Measurements from ENCODE around the gene STXBP6. TPM values are rescaled to one million over a fixed set of nuclear protein-coding genes. Genes with fewer than 3 reads are reported as not detected.

STXBP6 gene
- total and polyA plus RNA-seq, 2 donors (not counting 3 experiments of a cell fraction or from before 2014, with no cell fraction given), result 0.06 TPM; not detected in 1

GRCh38 chr14:24815543-24815942 lies 234.4 kb downstream of the STXBP6 start:
- Histone ChIP-seq H3K9ac (replicated peaks; ENCODE audit: extremely low read depth, insufficient read depth, low read length) (no peak overlapping the region), H3K4me2 (ENCODE audit: insufficient read depth, low read length) (no peak overlapping the region), H2AFZ (ENCODE audit: low read depth, low read length) (no peak overlapping the region), H3K4me1 (ENCODE audit: control insufficient read depth, extremely low read depth, insufficient read depth, low read length) (no peaks in the 10 kb centered on the region), H3K27me3 (ENCODE audit: control insufficient read depth in 2 of 2, insufficient read depth in 2 of 2, low read length in 2 of 2) (no peaks in the 10 kb centered on the region), H3K4me3 (replicated peaks in 1 of 3; ENCODE audit: insufficient read depth in 1 of 3, low read depth in 1 of 3, low read length in 3 of 3) (no peak overlapping the region), H3K9me3 (replicated peaks; ENCODE audit: control insufficient read depth, insufficient read depth, low read length) (no peaks in the 10 kb centered on the region), H3K79me2 (ENCODE audit: control insufficient read depth, insufficient read depth, low read length) (no peaks in the 10 kb centered on the region), H3K9me1 (replicated peaks; ENCODE audit: control insufficient read depth, extremely low read depth, insufficient read depth, low read length) (no peaks in the 10 kb centered on the region), H3K36me3 (ENCODE audit: control insufficient read depth in 2 of 2, extremely low read depth in 1 of 2, insufficient read depth in 2 of 2, low read length in 2 of 2) (no peaks in the 10 kb centered on the region), H3K27ac (ENCODE audit: insufficient read depth, low read depth, low read length) (no peak overlapping the region), H4K20me1 (replicated peaks; ENCODE audit: control insufficient read depth, extremely low read depth, insufficient read depth, low read length) (no peaks in the 10 kb centered on the region)
- dilution Hi-C loops (cut with MboI; ENCODE audit: extremely low pct_ligation_motif_present, low sequenced_read_pairs) (no loop called here), intact Hi-C loops (cut with micrococcal nuclease) (no loop called here)
- ChIA-PET CTCF (interaction anchor here (1.6 kb wide), 1 partner anchor 9 kb away, joined by 7 read pairs; no protein-coding TSS in a partner anchor), POLR2A (no interaction called here)
- FAIRE-seq (no peak), DNase-seq (ENCODE audit: low read depth, low spot score) (no peak)
- TF ChIP-seq MYC (IDR thresholded peaks at IDR 0.05; ENCODE audit: low read depth, low read length) (no peak), MAX (IDR thresholded peaks at IDR 0.05; ENCODE audit: insufficient read depth, insufficient read length) (no peak), GATA2 (IDR thresholded peaks at IDR 0.05; ENCODE audit: insufficient read depth, insufficient read length, low read depth, low read length) (no peak), POLR2AphosphoS5 (IDR thresholded peaks at IDR 0.05; ENCODE audit: insufficient read depth, low read depth, low read length) (no peak), FOS (IDR thresholded peaks at IDR 0.05; ENCODE audit: borderline replicate concordance, insufficient read depth, low read length) (no peak), POLR2A (IDR thresholded peaks at IDR 0.05; ENCODE audit: low read depth, low read length) (no peak), CTCF (IDR thresholded peaks at IDR 0.05; ENCODE audit: extremely low read depth in 1 of 2, insufficient read depth in 1 of 2, low read depth in 1 of 2, low read length in 2 of 2) (no peak), JUN (IDR thresholded peaks at IDR 0.05; ENCODE audit: borderline replicate concordance, insufficient read depth, insufficient read length, low read depth) (no peak), EZH2 (IDR thresholded peaks at IDR 0.05; ENCODE audit: borderline replicate concordance, low read depth, low read length, severe bottlenecking) (no peak)
- BruUV-seq (replicated peaks), result no TSS peak

Measured in endothelial cell of umbilical vein (primary cell).